OCI-LY1 (cell line): ENCODE results near the gene BDNF.

Experiments used
- H2AFZ ChIP-seq: fragments of 200-600 bp; sonication (generic), shearing (Covaris generic); 2 replicates; pipeline ENCODE4 v1.6.0; 2014; ENCODE audit warnings: antibody characterized with exemption, mild to moderate bottlenecking, low read length
- H3F3A ChIP-seq: fragments of 200-600 bp; sonication (generic), shearing (Covaris generic); 2 replicates; pipeline ENCODE4 v1.6.0; 2014; ENCODE audit warnings: mild to moderate bottlenecking, antibody characterized with exemption, low read length, moderate library complexity; ENCODE audit not compliant: insufficient read depth
- H3K27ac ChIP-seq: fragments of 200-600 bp; sonication (generic); 2 replicates; pipeline ENCODE4 v1.5.1; 2014; ENCODE audit warnings: low read length, mixed run types, mild to moderate bottlenecking, low read depth; ENCODE audit not compliant: poor library complexity, severe bottlenecking
- H3K27me3 ChIP-seq: fragments of 200-600 bp; sonication (generic); 2 replicates; pipeline ENCODE4 v1.6.0; 2014; ENCODE audit warnings: antibody characterized with exemption, mild to moderate bottlenecking, low read length, moderate library complexity; ENCODE audit not compliant: insufficient read depth
- H3K36me3 ChIP-seq: fragments of 200-600 bp; sonication (generic); 2 replicates; pipeline ENCODE4 v1.6.1; 2014; ENCODE audit warnings: mild to moderate bottlenecking, antibody characterized with exemption, low read length, moderate library complexity, mixed read lengths; ENCODE audit not compliant: insufficient read depth
- H3K4me1 ChIP-seq: fragments of 200-600 bp; sonication (generic); 2 replicates; pipeline ENCODE4 v1.5.1; 2014; ENCODE audit warnings: mild to moderate bottlenecking, low read length, moderate library complexity; ENCODE audit not compliant: insufficient read depth, severe bottlenecking
- H3K4me2 ChIP-seq: fragments of 200-600 bp; sonication (generic), shearing (Covaris generic); 2 replicates; pipeline ENCODE4 v1.6.1; 2014; ENCODE audit warnings: low read length
- H3K4me3 ChIP-seq: fragments of 200-600 bp; sonication (generic); 2 replicates; pipeline ENCODE4 v1.5.1; 2014; ENCODE audit warnings: low read length, low read depth, mild to moderate bottlenecking, mixed read lengths; ENCODE audit not compliant: poor library complexity, severe bottlenecking
- H3K79me2 ChIP-seq: fragments of 200-600 bp; shearing (Covaris generic); 2 replicates; pipeline ENCODE4 v1.6.1; 2016; ENCODE audit warnings: mixed run types, low read length, mixed read lengths; ENCODE audit not compliant: insufficient read depth
- H3K9ac ChIP-seq: fragments of 200-600 bp; sonication (generic), shearing (Covaris generic); 2 replicates; pipeline ENCODE4 v1.6.1; 2014; ENCODE audit warnings: mild to moderate bottlenecking, low read length, mixed read lengths
- H3K9me2 ChIP-seq: fragments of 200-600 bp; sonication (generic), shearing (Covaris generic); 2 replicates; pipeline ENCODE4 v1.6.1; 2014; ENCODE audit warnings: low read depth, mild to moderate bottlenecking, low read length, mixed read lengths
- H3K9me3 ChIP-seq: fragments of 200-600 bp; shearing (Covaris generic); 2 replicates; pipeline ENCODE4 v1.6.1; 2014; ENCODE audit warnings: low read length, mixed read lengths
- H4K20me1 ChIP-seq: fragments of 200-600 bp; sonication (generic), shearing (Covaris generic); 2 replicates; pipeline ENCODE4 v1.6.0; 2016; ENCODE audit warnings: mild to moderate bottlenecking, low read length; ENCODE audit not compliant: insufficient read depth
- EZH2 ChIP-seq: fragments of 200-600 bp; sonication (generic), shearing (Covaris generic); IDR thresholded peaks from 2 replicates; pipeline ENCODE4 v1.8.0; 2017; ENCODE audit warnings: borderline replicate concordance, mixed run types, mild to moderate bottlenecking, antibody characterized with exemption, low read length, moderate library complexity, mixed read lengths
- TF ChIP-seq, protein P1 (sequence below): fragments of 200-600 bp; sonication (generic), shearing (Covaris generic); IDR thresholded peaks from 2 replicates; pipeline ENCODE4 v1.5.1; 2017; ENCODE audit warnings: mild to moderate bottlenecking, antibody characterized with exemption, low read length, moderate library complexity, mixed read lengths

The BDNF gene

DNA sequence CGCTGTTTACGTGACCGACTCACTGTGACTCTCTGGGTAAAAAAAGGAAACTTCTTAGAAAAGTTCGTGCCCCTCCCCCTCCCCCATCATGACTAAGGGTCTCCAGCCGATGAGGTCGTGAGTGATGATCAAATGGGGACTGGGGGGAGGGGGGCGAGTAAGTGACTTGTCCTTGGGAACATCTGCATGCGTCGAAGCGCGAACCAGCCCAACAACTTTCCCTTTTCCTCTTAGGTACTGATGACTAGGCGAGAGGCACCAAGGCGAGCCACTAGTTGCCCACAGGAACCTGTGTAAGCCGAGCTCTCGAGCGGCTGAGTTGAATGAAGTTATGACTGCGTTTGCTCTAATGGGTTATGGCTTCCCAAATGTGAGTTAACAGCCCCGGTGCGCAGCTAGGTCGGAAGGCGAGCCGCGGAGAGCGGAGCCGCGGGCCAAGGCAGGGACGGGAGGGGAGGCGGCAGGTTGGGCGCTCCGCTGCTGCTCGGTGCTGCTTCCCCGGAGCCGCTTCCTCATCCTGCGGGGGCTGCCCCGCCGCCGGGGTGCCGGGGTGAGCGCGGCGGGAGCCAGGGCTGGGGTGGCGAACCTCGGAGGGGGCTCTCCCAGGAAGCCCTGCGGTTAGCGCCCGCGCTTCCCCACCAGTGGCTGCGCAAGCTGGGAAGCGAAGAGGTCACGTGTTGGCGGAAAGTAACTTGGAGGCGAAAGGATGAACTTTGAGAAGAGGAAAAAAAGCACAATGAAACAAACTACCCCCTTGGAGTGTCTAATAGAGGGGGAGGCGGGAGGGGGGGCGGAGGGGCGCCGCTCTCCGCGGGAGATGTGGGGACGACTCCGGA, 22.1 kb upstream of the BDNF start:
- H3K79me2 ChIP-seq = no peaks in the 10 kb centered on the region
- H3K36me3 ChIP-seq = no peaks in the 10 kb centered on the region
- H3K4me3 ChIP-seq = no peak overlapping the region
- no peak overlapping the region for H3K9ac ChIP-seq
- no peaks in the 10 kb centered on the region for H3F3A ChIP-seq
- TF ChIP-seq, protein P1, sequence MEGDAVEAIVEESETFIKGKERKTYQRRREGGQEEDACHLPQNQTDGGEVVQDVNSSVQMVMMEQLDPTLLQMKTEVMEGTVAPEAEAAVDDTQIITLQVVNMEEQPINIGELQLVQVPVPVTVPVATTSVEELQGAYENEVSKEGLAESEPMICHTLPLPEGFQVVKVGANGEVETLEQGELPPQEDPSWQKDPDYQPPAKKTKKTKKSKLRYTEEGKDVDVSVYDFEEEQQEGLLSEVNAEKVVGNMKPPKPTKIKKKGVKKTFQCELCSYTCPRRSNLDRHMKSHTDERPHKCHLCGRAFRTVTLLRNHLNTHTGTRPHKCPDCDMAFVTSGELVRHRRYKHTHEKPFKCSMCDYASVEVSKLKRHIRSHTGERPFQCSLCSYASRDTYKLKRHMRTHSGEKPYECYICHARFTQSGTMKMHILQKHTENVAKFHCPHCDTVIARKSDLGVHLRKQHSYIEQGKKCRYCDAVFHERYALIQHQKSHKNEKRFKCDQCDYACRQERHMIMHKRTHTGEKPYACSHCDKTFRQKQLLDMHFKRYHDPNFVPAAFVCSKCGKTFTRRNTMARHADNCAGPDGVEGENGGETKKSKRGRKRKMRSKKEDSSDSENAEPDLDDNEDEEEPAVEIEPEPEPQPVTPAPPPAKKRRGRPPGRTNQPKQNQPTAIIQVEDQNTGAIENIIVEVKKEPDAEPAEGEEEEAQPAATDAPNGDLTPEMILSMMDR = no peak
- no peak for TF ChIP-seq EZH2
- no peak overlapping the region for H2AFZ ChIP-seq
- no peaks in the 10 kb centered on the region for H3K27me3 ChIP-seq
- no peaks in the 10 kb centered on the region for H3K9me2 ChIP-seq
- no peaks in the 10 kb centered on the region for H3K4me1 ChIP-seq
- no peak overlapping the region for H3K4me2 ChIP-seq
- no peaks in the 10 kb centered on the region for H3K9me3 ChIP-seq
- no peaks in the 10 kb centered on the region for H4K20me1 ChIP-seq
- H3K27ac ChIP-seq = no peak overlapping the region

DNA sequence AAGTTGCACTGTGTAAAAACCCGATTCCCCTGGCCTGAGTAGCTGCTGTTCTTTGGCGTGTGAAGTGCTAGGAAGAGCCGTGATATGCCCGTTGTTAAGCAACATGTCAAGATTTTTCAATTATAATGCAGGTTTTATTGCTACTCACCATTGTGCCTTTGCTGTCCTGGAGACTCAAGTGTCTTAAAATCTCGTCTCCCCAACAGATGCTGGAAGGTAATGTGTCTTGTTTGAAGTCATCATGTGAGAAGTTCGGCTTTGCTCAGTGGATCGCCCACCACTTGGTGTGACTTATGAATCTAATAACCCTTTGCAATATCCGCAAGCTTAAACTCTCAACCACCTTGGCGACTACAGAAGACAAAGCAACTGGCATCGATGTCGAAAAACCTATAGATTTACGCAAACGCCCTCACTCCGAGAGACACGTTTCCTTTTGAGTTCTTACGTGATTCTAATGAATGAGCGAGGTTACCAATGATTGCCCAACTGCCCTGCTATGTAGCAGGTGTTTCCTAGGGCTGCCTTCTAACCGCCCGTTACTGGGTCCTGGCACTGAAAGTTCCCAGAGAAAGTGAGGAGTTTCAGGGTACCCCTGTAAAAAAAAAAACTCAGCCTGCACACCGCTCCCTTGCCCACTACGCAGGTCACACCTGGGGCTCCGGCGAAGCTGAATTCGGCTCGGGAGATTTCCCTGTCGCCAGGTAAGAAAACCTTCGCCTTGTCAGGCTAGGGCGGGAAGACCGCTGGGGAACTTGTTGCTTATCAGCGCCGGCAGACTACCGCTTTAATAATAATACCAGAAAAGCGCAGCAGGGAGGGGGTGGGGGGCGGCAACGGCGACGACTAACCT, 21.2 kb upstream of the BDNF start:
- no peaks in the 10 kb centered on the region for H4K20me1 ChIP-seq
- H3K36me3 ChIP-seq = no peaks in the 10 kb centered on the region
- no peaks in the 10 kb centered on the region for H3K79me2 ChIP-seq
- no peaks in the 10 kb centered on the region for H3K9me3 ChIP-seq
- H3K9ac ChIP-seq = no peak overlapping the region
- H3K4me3 ChIP-seq = no peak overlapping the region
- H3K27ac ChIP-seq = no peak overlapping the region
- no peaks in the 10 kb centered on the region for H3K27me3 ChIP-seq
- no peak for TF ChIP-seq EZH2
- TF ChIP-seq, protein P1 = no peak
- no peak overlapping the region for H3K4me2 ChIP-seq
- no peaks in the 10 kb centered on the region for H3F3A ChIP-seq
- no peaks in the 10 kb centered on the region for H3K9me2 ChIP-seq
- no peak overlapping the region for H2AFZ ChIP-seq
- no peaks in the 10 kb centered on the region for H3K4me1 ChIP-seq

DNA sequence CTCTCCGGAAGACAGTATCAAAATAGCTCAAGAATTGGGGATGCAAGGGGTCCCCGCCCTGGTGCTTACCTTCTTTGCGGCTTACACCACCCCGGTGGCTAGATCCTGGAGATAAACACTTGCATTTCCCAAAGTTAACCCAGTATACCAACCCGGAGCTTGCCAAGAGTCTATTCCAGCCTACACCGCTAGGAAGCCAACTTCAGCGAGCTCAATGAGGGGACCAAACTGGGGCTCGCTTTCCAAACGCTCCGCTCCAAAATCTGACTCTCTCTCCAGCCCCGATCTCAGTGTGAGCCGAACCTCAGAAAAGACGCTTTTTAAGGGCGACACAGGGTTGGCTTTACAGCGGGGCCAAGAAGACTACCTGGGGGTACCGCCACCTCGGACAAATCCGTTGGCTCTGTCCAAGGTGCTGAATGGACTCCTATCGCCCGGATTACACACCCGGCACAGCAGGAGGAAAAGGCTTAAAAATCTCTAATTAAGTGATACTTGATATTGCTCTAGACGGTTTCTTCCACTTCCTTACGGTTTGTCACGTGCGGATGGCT, 20.1 kb upstream of the BDNF start:
- no peak overlapping the region for H3K9ac ChIP-seq
- H3K27ac ChIP-seq = no peak overlapping the region
- TF ChIP-seq, protein P1 = no peak
- no peak for TF ChIP-seq EZH2
- H3K9me3 ChIP-seq = no peaks in the 10 kb centered on the region
- H3K36me3 ChIP-seq = no peaks in the 10 kb centered on the region
- no peaks in the 10 kb centered on the region for H3F3A ChIP-seq
- H3K4me3 ChIP-seq = no peak overlapping the region
- no peaks in the 10 kb centered on the region for H3K79me2 ChIP-seq
- no peaks in the 10 kb centered on the region for H3K27me3 ChIP-seq
- no peak overlapping the region for H2AFZ ChIP-seq
- no peaks in the 10 kb centered on the region for H3K9me2 ChIP-seq
- H3K4me1 ChIP-seq = no peaks in the 10 kb centered on the region
- no peaks in the 10 kb centered on the region for H4K20me1 ChIP-seq
- no peak overlapping the region for H3K4me2 ChIP-seq
